ENCODE results near the gene P2RX6. TPM values are rescaled to one million over a fixed set of nuclear protein-coding genes. Genes with fewer than 3 reads are reported as not detected.

The P2RX6 gene
- total and polyA plus RNA-seq, 2 donors, result 0.66 to 0.87 TPM

- 22% methylated on average over 39 of the region's 39 CpGs for WGBS
- Histone ChIP-seq H3K27me3 (ENCODE audit: control insufficient read depth in 2 of 2, insufficient read depth in 1 of 2, low read length in 1 of 2) (peaks cover 0 to 27% of the 10 kb centered on the region in 2 donors), H3K4me1 (ENCODE audit: control insufficient read depth in 2 of 2, insufficient read depth in 2 of 2, low read length in 2 of 2) (peaks cover 14 to 31% of the 10 kb centered on the region in 2 donors), H3K9me3 (ENCODE audit: control insufficient read depth in 2 of 2, insufficient read depth in 1 of 2, low read length in 1 of 2) (peaks cover 5 to 14% of the 10 kb centered on the region in 2 donors), H3K4me3 (ENCODE audit: low read length in 2 of 2) (no peak overlapping the region), H3K27ac (ENCODE audit: low read depth in 1 of 2, low read length in 1 of 2) (no peak overlapping the region), H3K36me3 (ENCODE audit: control insufficient read depth in 2 of 2, insufficient read depth in 2 of 2, low read length in 1 of 2) (peaks cover 0 to 4% of the 10 kb centered on the region in 2 donors)
- DNase-seq (ENCODE audit: low read depth in 6 of 9, low spot score in 9 of 9), result peak in 3 of 9 donors; percentile 52 to 57 (median 52)
Observed at GRCh38 chr22:20979243-20979809, 35.6 kb upstream of the P2RX6 start.

GRCh38 chr22:20979940-20980453 lies 35.0 kb upstream of the P2RX6 start:
- DNase-seq (ENCODE audit: low read depth in 6 of 9, low spot score in 9 of 9), result no peak
- H3K36me3 ChIP-seq (ENCODE audit: control insufficient read depth in 2 of 2, insufficient read depth in 2 of 2, low read length in 1 of 2), result peaks cover 2 to 8% of the 10 kb centered on the region in 2 donors
- H3K4me1 ChIP-seq (ENCODE audit: control insufficient read depth in 2 of 2, insufficient read depth in 2 of 2, low read length in 2 of 2), result peaks cover 14 to 31% of the 10 kb centered on the region in 2 donors
- WGBS, result 77% methylated on average over 13 of the region's 13 CpGs
- H3K27me3 ChIP-seq (ENCODE audit: control insufficient read depth in 2 of 2, insufficient read depth in 1 of 2, low read length in 1 of 2), result peaks cover 0 to 22% of the 10 kb centered on the region in 2 donors
- H3K4me3 ChIP-seq (ENCODE audit: low read length in 2 of 2), result no peak overlapping the region
- H3K27ac ChIP-seq (ENCODE audit: low read depth in 1 of 2, low read length in 1 of 2), result no peak overlapping the region
- H3K9me3 ChIP-seq (ENCODE audit: control insufficient read depth in 2 of 2, insufficient read depth in 1 of 2, low read length in 1 of 2), result peaks cover 5 to 14% of the 10 kb centered on the region in 2 donors

- H3K36me3 ChIP-seq (ENCODE audit: control insufficient read depth in 2 of 2, insufficient read depth in 2 of 2, low read length in 1 of 2), result peaks cover 3 to 10% of the 10 kb centered on the region in 2 donors
- no peak overlapping the region for H3K27ac ChIP-seq (ENCODE audit: low read depth in 1 of 2, low read length in 1 of 2)
- no peak overlapping the region for H3K4me3 ChIP-seq (ENCODE audit: low read length in 2 of 2)
- 97% methylated on average over 4 of the region's 4 CpGs for WGBS
- no peak for DNase-seq (ENCODE audit: low read depth in 6 of 9, low spot score in 9 of 9)
- H3K4me1 ChIP-seq (ENCODE audit: control insufficient read depth in 2 of 2, insufficient read depth in 2 of 2, low read length in 2 of 2), result peaks cover 14 to 31% of the 10 kb centered on the region in 2 donors
- peaks cover 5 to 14% of the 10 kb centered on the region in 2 donors for H3K9me3 ChIP-seq (ENCODE audit: control insufficient read depth in 2 of 2, insufficient read depth in 1 of 2, low read length in 1 of 2)
- H3K27me3 ChIP-seq (ENCODE audit: control insufficient read depth in 2 of 2, insufficient read depth in 1 of 2, low read length in 1 of 2), result peaks cover 0 to 22% of the 10 kb centered on the region in 2 donors
Observed at GRCh38 chr22:20980523-20980922, 34.4 kb upstream of the P2RX6 start.

- peaks cover 5 to 14% of the 10 kb centered on the region in 2 donors for H3K9me3 ChIP-seq (ENCODE audit: control insufficient read depth in 2 of 2, insufficient read depth in 1 of 2, low read length in 1 of 2)
- peak overlapping the region; percentile 59 to 82 for H3K4me3 ChIP-seq (ENCODE audit: low read length in 2 of 2)
- H3K36me3 ChIP-seq (ENCODE audit: control insufficient read depth in 2 of 2, insufficient read depth in 2 of 2, low read length in 1 of 2), result peaks cover 8 to 16% of the 10 kb centered on the region in 2 donors
- peaks cover 14 to 31% of the 10 kb centered on the region in 2 donors for H3K4me1 ChIP-seq (ENCODE audit: control insufficient read depth in 2 of 2, insufficient read depth in 2 of 2, low read length in 2 of 2)
- DNase-seq (ENCODE audit: low read depth in 6 of 9, low spot score in 9 of 9), result no peak
- H3K27me3 ChIP-seq (ENCODE audit: control insufficient read depth in 2 of 2, insufficient read depth in 1 of 2, low read length in 1 of 2), result peaks cover 0 to 22% of the 10 kb centered on the region in 2 donors
- WGBS, result 74% methylated on average over 10 of the region's 10 CpGs
- H3K27ac ChIP-seq (ENCODE audit: low read depth in 1 of 2, low read length in 1 of 2), result peak overlapping the region; percentile 82 to 97
Observed at GRCh38 chr22:20980938-20981722, 33.8 kb upstream of the P2RX6 start.

- under 1% methylated on average over 87 of the region's 87 CpGs for WGBS
- peaks cover 8 to 16% of the 10 kb centered on the region in 2 donors for H3K36me3 ChIP-seq (ENCODE audit: control insufficient read depth in 2 of 2, insufficient read depth in 2 of 2, low read length in 1 of 2)
- peak within 1 kb of the TSS; percentile 59 to 82 for H3K4me3 ChIP-seq (ENCODE audit: low read length in 2 of 2)
- DNase-seq (ENCODE audit: low read depth in 6 of 9, low spot score in 9 of 9), result peak; percentile 45 to 84 (median 67)
- H3K4me1 ChIP-seq (ENCODE audit: control insufficient read depth in 2 of 2, insufficient read depth in 2 of 2, low read length in 2 of 2), result peaks cover 14 to 31% of the 10 kb centered on the region in 2 donors
- peak within 1 kb of the TSS; percentile 82 to 97 for H3K27ac ChIP-seq (ENCODE audit: low read depth in 1 of 2, low read length in 1 of 2)
- H3K9me3 ChIP-seq (ENCODE audit: control insufficient read depth in 2 of 2, insufficient read depth in 1 of 2, low read length in 1 of 2), result peaks cover 5 to 14% of the 10 kb centered on the region in 2 donors
- H3K27me3 ChIP-seq (ENCODE audit: control insufficient read depth in 2 of 2, insufficient read depth in 1 of 2, low read length in 1 of 2), result peaks cover 0 to 22% of the 10 kb centered on the region in 2 donors
Observed at GRCh38 chr22:20981787-20982562, 33.0 kb upstream of the P2RX6 start, which contains the start of gene LZTR1. Gene LZTR1, plus strand, starts transcription at chr22:20982297. Its CDS starts 75 bp downstream, at chr22:20982372.

GRCh38 chr22:20982563-20982882 lies 32.4 kb upstream of the P2RX6 start:
- H3K27me3 ChIP-seq (ENCODE audit: control insufficient read depth in 2 of 2, insufficient read depth in 1 of 2, low read length in 1 of 2), result peaks cover 0 to 22% of the 10 kb centered on the region in 2 donors
- no peak for DNase-seq (ENCODE audit: low read depth in 6 of 9, low spot score in 9 of 9)
- peaks cover 11 to 20% of the 10 kb centered on the region in 2 donors for H3K36me3 ChIP-seq (ENCODE audit: control insufficient read depth in 2 of 2, insufficient read depth in 2 of 2, low read length in 1 of 2)
- WGBS, result 4% methylated on average over 12 of the region's 12 CpGs
- no peak overlapping the region for H3K27ac ChIP-seq (ENCODE audit: low read depth in 1 of 2, low read length in 1 of 2)
- peaks cover 14 to 31% of the 10 kb centered on the region in 2 donors for H3K4me1 ChIP-seq (ENCODE audit: control insufficient read depth in 2 of 2, insufficient read depth in 2 of 2, low read length in 2 of 2)
- peaks cover 5 to 14% of the 10 kb centered on the region in 2 donors for H3K9me3 ChIP-seq (ENCODE audit: control insufficient read depth in 2 of 2, insufficient read depth in 1 of 2, low read length in 1 of 2)
- H3K4me3 ChIP-seq (ENCODE audit: low read length in 2 of 2), result peak overlapping the region; percentile 59 to 82

- 94% methylated on average over 5 of the region's 5 CpGs for WGBS
- H3K36me3 ChIP-seq (ENCODE audit: control insufficient read depth in 2 of 2, insufficient read depth in 2 of 2, low read length in 1 of 2), result peaks cover 15 to 27% of the 10 kb centered on the region in 2 donors
- H3K4me3 ChIP-seq (ENCODE audit: low read length in 2 of 2), result peak overlapping the region; percentile 59 to 82
- no peak overlapping the region for H3K27ac ChIP-seq (ENCODE audit: low read depth in 1 of 2, low read length in 1 of 2)
- no peak for DNase-seq (ENCODE audit: low read depth in 6 of 9, low spot score in 9 of 9)
- H3K9me3 ChIP-seq (ENCODE audit: control insufficient read depth in 2 of 2, insufficient read depth in 1 of 2, low read length in 1 of 2), result peaks cover 5 to 13% of the 10 kb centered on the region in 2 donors
- peaks cover 14 to 31% of the 10 kb centered on the region in 2 donors for H3K4me1 ChIP-seq (ENCODE audit: control insufficient read depth in 2 of 2, insufficient read depth in 2 of 2, low read length in 2 of 2)
- H3K27me3 ChIP-seq (ENCODE audit: control insufficient read depth in 2 of 2, insufficient read depth in 1 of 2, low read length in 1 of 2), result peaks cover 0 to 17% of the 10 kb centered on the region in 2 donors
Observed at GRCh38 chr22:20983081-20983771, 31.7 kb upstream of the P2RX6 start.

- Histone ChIP-seq H3K4me3 (ENCODE audit: low read length in 2 of 2) (no peak overlapping the region), H3K9me3 (ENCODE audit: control insufficient read depth in 2 of 2, insufficient read depth in 1 of 2, low read length in 1 of 2) (no peaks in the 10 kb centered on the region), H3K27me3 (ENCODE audit: control insufficient read depth in 2 of 2, insufficient read depth in 1 of 2, low read length in 1 of 2) (no peaks in the 10 kb centered on the region), H3K27ac (ENCODE audit: low read depth in 1 of 2, low read length in 1 of 2) (no peak overlapping the region), H3K36me3 (ENCODE audit: control insufficient read depth in 2 of 2, insufficient read depth in 2 of 2, low read length in 1 of 2) (peaks cover 17 to 39% of the 10 kb centered on the region in 2 donors), H3K4me1 (ENCODE audit: control insufficient read depth in 2 of 2, insufficient read depth in 2 of 2, low read length in 2 of 2) (peaks cover 14 to 18% of the 10 kb centered on the region in 2 donors)
- 99% methylated on average over 7 of the region's 7 CpGs for WGBS
- no peak for DNase-seq (ENCODE audit: low read depth in 6 of 9, low spot score in 9 of 9)
Observed at GRCh38 chr22:20985720-20986119, 29.2 kb upstream of the P2RX6 start.
